Measurements from ENCODE around the gene C1orf21.

The C1orf21 gene

DNA sequence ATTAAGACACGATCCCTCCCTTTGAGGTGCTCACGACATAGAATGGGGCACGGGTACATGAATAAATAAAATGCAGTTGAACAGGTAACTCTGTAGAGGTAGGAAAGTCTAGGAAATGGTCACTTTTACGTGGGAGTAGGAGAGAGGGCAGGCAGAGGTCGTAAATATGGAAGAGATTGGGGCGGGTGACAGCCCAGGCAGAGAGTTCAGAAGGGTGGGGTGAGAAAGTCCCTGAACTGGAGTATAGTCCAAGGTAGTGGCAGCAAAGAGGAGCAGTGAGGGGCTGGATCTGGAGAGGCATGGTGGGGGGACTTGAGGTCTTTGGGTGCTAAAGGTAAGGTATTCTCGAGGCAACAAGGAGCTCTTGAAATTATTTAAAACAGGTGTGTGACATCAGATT is 147.9 kb downstream of the C1orf21 start:
- no peak for DNase-seq (ENCODE audit: low read depth)
- no peak overlapping the region for H3K4me3 ChIP-seq (replicated peaks; ENCODE audit: low read depth, low read length)
- no peak for TF ChIP-seq CTCF (IDR thresholded peaks at IDR 0.05; ENCODE audit: low read length, missing control alignments)

DNA sequence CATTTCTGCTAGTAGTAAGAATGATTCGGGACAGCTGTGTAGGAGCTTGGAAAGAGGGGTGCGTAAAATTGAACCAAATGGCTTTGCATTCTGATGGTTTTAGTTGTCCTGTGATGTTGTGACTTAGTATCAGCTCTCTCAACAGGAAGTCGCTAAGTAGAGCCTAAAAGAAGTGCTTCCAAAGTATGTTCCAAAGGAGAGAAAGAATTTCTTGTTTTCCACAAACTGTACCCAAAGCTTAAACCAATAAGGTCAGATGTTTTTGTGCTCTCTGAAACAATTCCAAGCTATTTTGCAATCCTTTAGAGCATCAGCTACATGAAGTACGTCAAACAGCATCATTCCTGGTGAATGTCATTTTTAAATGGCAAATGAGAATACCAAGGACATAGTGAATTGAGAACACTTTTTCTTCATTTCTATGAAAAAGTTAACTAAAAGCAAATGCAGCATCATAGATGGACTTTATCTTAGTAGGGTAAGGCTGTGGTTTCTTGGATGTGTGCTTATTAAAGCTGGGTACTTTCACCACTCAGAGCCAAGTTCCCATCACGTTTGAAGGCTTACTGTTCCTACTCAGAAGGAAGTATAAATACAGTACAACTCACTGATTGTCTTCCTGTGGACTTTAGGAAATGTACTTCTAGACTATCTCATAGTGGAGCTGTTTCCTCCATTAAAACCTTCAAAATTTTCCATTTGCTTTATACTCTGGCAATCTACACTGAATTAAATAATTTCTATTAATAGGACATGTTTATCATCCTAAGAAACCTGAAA is 148.6 kb downstream of the C1orf21 start:
- no peak for TF ChIP-seq CTCF (IDR thresholded peaks at IDR 0.05; ENCODE audit: low read length, missing control alignments)
- DNase-seq (ENCODE audit: low read depth) = peak; percentile 93
- no peak overlapping the region for H3K4me3 ChIP-seq (replicated peaks; ENCODE audit: low read depth, low read length)

- no peak overlapping the region for H3K4me3 ChIP-seq (replicated peaks; ENCODE audit: low read depth, low read length)
- no peak for DNase-seq (ENCODE audit: low read depth)
- TF ChIP-seq CTCF (IDR thresholded peaks at IDR 0.05; ENCODE audit: low read length, missing control alignments) = no peak
Observed at GRCh38 chr1:184536246-184536985, 149.6 kb downstream of the C1orf21 start.

GRCh38 chr1:184539580-184539979 is 152.8 kb downstream of the C1orf21 start:
- DNase-seq (ENCODE audit: low read depth) = no peak
- TF ChIP-seq CTCF (IDR thresholded peaks at IDR 0.05; ENCODE audit: low read length, missing control alignments) = no peak
- no peak overlapping the region for H3K4me3 ChIP-seq (replicated peaks; ENCODE audit: low read depth, low read length)

GRCh38 chr1:184541537-184542152 is 154.8 kb downstream of the C1orf21 start:
- DNase-seq (ENCODE audit: low read depth) = no peak
- TF ChIP-seq CTCF (IDR thresholded peaks at IDR 0.05; ENCODE audit: low read length, missing control alignments) = no peak
- H3K4me3 ChIP-seq (replicated peaks; ENCODE audit: low read depth, low read length) = no peak overlapping the region

GRCh38 chr1:184542291-184542690 is 155.5 kb downstream of the C1orf21 start:
- no peak for DNase-seq (ENCODE audit: low read depth)
- no peak overlapping the region for H3K4me3 ChIP-seq (replicated peaks; ENCODE audit: low read depth, low read length)
- no peak for TF ChIP-seq CTCF (IDR thresholded peaks at IDR 0.05; ENCODE audit: low read length, missing control alignments)
